Panc1 (cell line): ENCODE results near the gene TMEM88. TPM values are rescaled to one million over a fixed set of nuclear protein-coding genes. Genes with fewer than 3 reads are reported as not detected.

ENCODE experiments used
- ATAC-seq: fragments of 200-7000 bp; cut with Tn5 transposase; 2 replicates; pipeline ENCODE4 v1.9.1; 2020; ENCODE audit warnings: mild to moderate bottlenecking, moderate library complexity
- Bru-seq: library from RNA; stranded (reverse); fragments of 400-500 nt; gene quantifications from one replicate; lab custom pipeline; 2021; lab: Mats Ljungman, UMichigan
- BruChase-seq, 2 experiments: library from RNA; stranded (reverse); fragments of 400-500 nt; gene quantifications; one replicate each; lab custom pipeline; 2021; lab: Mats Ljungman, UMichigan
- BruUV-seq: library from RNA; stranded (reverse); fragments of 400-500 nt; replicated peaks from 2 replicates; lab custom pipeline; 2021; lab: Mats Ljungman, UMichigan
- CTCF ChIA-PET: fragments of 300-600 bp; sonication (Branson Sonifier 250); formaldehyde crosslinking; loops from one replicate; lab custom pipeline; 2022; ENCODE audit warnings: antibody characterized with exemption; lab: Charles Lee
- POLR2A ChIA-PET: fragments of 300-600 bp; sonication (Branson Sonifier 250); formaldehyde crosslinking; loops from one replicate; lab custom pipeline; 2022; ENCODE audit warnings: antibody characterized with exemption; lab: Charles Lee
- DNase-seq: peaks from one replicate; pipeline ENCODE4 v3.0.0-alpha.2; 2010; ENCODE audit warnings: low read depth, low spot score
- H3K27ac ChIP-seq: 2 replicates; pipeline ENCODE4 v1.5.1; 2011; ENCODE audit warnings: mild to moderate bottlenecking, low read length, inconsistent platforms
- H3K27me3 ChIP-seq: fragments of 200-500 bp; sonication (Bioruptor generic); 2 replicates; pipeline ENCODE4 v1.6.0; 2014; ENCODE audit warnings: low read length, inconsistent platforms; ENCODE audit not compliant: control insufficient read depth, insufficient read depth
- H3K36me3 ChIP-seq: fragments of 200-500 bp; sonication (Bioruptor generic); 2 replicates; pipeline ENCODE4 v1.5.1; 2014; ENCODE audit warnings: inconsistent platforms, mild to moderate bottlenecking, low read length, moderate library complexity; ENCODE audit not compliant: control insufficient read depth, insufficient read depth
- H3K4me1 ChIP-seq: 2 replicates; pipeline ENCODE4 v1.5.1; 2011; ENCODE audit warnings: inconsistent platforms, mild to moderate bottlenecking, low read length, moderate library complexity; ENCODE audit not compliant: control insufficient read depth, insufficient read depth
- H3K4me3 ChIP-seq, 2 experiments: 2 replicates each; pipeline ENCODE4 v1.5.1; 2011 to 2012; ENCODE audit warnings: low read depth in 2 of 2, low read length in 2 of 2, mild to moderate bottlenecking in 2 of 2, inconsistent platforms in 1 of 2, moderate library complexity in 1 of 2
- H3K9me3 ChIP-seq: fragments of 200-500 bp; sonication (Bioruptor generic); 2 replicates; pipeline ENCODE4 v1.5.1; 2014; ENCODE audit warnings: low read depth, mild to moderate bottlenecking, inconsistent platforms, low read length, moderate library complexity; ENCODE audit not compliant: control insufficient read depth, insufficient read depth
- POLR2AphosphoS5 ChIP-seq: IDR thresholded peaks from 2 replicates; pipeline ENCODE4 v1.6.1; 2012; ENCODE audit warnings: mild to moderate bottlenecking, low read depth, low read length, moderate library complexity
- SIN3A ChIP-seq: IDR thresholded peaks from 2 replicates; pipeline ENCODE4 v1.6.1; 2012; ENCODE audit warnings: low read depth, mild to moderate bottlenecking, low read length, moderate library complexity, borderline replicate concordance; ENCODE audit not compliant: insufficient read depth
- TCF7L2 ChIP-seq: IDR thresholded peaks from 2 replicates; pipeline ENCODE4 v1.6.1; 2011; ENCODE audit warnings: mild to moderate bottlenecking, low read depth, low read length, inconsistent platforms
- in situ Hi-C: cut with HindIII; loops from 2 replicates; pipeline ENCODE4 v1.10.0; 2016; ENCODE audit warnings: low sequenced_read_pairs, low pct_unique_long_range_greater_than_20kb
- intact Hi-C: fragments of 100-400 bp; cut with micrococcal nuclease; formaldehyde crosslinking; loops from one replicate; pipeline ENCODE4 v1.10.0; 2022; ENCODE audit not compliant: unreplicated experiment
- long read RNA-seq: library from polyadenylated mRNA; unstranded; transcript quantifications from one replicate; pipeline ENCODE4 v2.0.0, GENCODE V29; 2021; ENCODE audit not compliant: unreplicated experiment
- polyA plus RNA-seq: library from polyadenylated mRNA; unstranded; fragments of >200 nt; gene quantifications from one replicate; pipeline ENCODE4 v1.2.1, GENCODE V29; 2012; ENCODE audit warnings: missing spikeins; ENCODE audit not compliant: insufficient read length
- total RNA-seq: library from RNA; stranded (reverse); gene quantifications from one replicate; pipeline ENCODE4 v1.2.1, GENCODE V29; 2021; ENCODE audit not compliant: unreplicated experiment
- TF ChIP-seq, protein P1 (sequence below), 2 experiments: IDR thresholded peaks; 2 replicates each; pipeline ENCODE4 v1.6.1; 2011 to 2012; ENCODE audit warnings: low read depth in 2 of 2, control low read depth in 1 of 2, low read length in 1 of 2, mild to moderate bottlenecking in 1 of 2, moderate library complexity in 1 of 2; ENCODE audit not compliant: insufficient read depth in 1 of 2
- TF ChIP-seq, protein P2 (sequence below): fragments of 450-650 bp; IDR thresholded peaks from 2 replicates; pipeline ENCODE4 v1.5.1; 2017; ENCODE audit warnings: mild to moderate bottlenecking

The TMEM88 gene
- total RNA-seq: 1.6 TPM
- polyA plus RNA-seq: 1.1 TPM
- percentile 49 among the genes with signal in this experiment for Bru-seq, nascent RNA
- percentile 43 among the genes with signal in this experiment for BruChase-seq, experiment 1, labeled RNA remaining after a 2-hour chase
- BruChase-seq, experiment 2, labeled RNA remaining after a 6-hour chase: percentile 33 among the genes with signal in this experiment
- long read RNA-seq: 0 reads

GRCh38 chr17:7854851-7855659 is at the start of gene TMEM88:
Gene TMEM88, plus strand, starts transcription at chr17:7855066. Its CDS starts 9 bp downstream, at chr17:7855075.
- TF ChIP-seq SIN3A (no peak), TCF7L2 (no peak), POLR2AphosphoS5 (no peak)
- TF ChIP-seq, protein P1, sequence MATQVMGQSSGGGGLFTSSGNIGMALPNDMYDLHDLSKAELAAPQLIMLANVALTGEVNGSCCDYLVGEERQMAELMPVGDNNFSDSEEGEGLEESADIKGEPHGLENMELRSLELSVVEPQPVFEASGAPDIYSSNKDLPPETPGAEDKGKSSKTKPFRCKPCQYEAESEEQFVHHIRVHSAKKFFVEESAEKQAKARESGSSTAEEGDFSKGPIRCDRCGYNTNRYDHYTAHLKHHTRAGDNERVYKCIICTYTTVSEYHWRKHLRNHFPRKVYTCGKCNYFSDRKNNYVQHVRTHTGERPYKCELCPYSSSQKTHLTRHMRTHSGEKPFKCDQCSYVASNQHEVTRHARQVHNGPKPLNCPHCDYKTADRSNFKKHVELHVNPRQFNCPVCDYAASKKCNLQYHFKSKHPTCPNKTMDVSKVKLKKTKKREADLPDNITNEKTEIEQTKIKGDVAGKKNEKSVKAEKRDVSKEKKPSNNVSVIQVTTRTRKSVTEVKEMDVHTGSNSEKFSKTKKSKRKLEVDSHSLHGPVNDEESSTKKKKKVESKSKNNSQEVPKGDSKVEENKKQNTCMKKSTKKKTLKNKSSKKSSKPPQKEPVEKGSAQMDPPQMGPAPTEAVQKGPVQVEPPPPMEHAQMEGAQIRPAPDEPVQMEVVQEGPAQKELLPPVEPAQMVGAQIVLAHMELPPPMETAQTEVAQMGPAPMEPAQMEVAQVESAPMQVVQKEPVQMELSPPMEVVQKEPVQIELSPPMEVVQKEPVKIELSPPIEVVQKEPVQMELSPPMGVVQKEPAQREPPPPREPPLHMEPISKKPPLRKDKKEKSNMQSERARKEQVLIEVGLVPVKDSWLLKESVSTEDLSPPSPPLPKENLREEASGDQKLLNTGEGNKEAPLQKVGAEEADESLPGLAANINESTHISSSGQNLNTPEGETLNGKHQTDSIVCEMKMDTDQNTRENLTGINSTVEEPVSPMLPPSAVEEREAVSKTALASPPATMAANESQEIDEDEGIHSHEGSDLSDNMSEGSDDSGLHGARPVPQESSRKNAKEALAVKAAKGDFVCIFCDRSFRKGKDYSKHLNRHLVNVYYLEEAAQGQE (IDR thresholded peaks at IDR 0.05; ENCODE audit: insufficient read depth in 1 of 2, low read depth in 2 of 2, low read length in 1 of 2): no peak
- TF ChIP-seq, protein P2, sequence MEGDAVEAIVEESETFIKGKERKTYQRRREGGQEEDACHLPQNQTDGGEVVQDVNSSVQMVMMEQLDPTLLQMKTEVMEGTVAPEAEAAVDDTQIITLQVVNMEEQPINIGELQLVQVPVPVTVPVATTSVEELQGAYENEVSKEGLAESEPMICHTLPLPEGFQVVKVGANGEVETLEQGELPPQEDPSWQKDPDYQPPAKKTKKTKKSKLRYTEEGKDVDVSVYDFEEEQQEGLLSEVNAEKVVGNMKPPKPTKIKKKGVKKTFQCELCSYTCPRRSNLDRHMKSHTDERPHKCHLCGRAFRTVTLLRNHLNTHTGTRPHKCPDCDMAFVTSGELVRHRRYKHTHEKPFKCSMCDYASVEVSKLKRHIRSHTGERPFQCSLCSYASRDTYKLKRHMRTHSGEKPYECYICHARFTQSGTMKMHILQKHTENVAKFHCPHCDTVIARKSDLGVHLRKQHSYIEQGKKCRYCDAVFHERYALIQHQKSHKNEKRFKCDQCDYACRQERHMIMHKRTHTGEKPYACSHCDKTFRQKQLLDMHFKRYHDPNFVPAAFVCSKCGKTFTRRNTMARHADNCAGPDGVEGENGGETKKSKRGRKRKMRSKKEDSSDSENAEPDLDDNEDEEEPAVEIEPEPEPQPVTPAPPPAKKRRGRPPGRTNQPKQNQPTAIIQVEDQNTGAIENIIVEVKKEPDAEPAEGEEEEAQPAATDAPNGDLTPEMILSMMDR: no peak
- no peak for DNase-seq
- H3K9me3 ChIP-seq: no peaks in the 10 kb centered on the region
- H3K27me3 ChIP-seq: no peaks in the 10 kb centered on the region
- ATAC-seq: no peak
- H3K36me3 ChIP-seq: peaks cover 5% of the 10 kb centered on the region; the same call in 1 of the 2 replicates
- POLR2A ChIA-PET: interaction anchor here (0.6 kb wide), 1 partner anchor 256 kb away, joined by 10 read pairs; no protein-coding TSS in a partner anchor
- no TSS peak for BruUV-seq
- H3K4me1 ChIP-seq: peaks cover 14% of the 10 kb centered on the region
- CTCF ChIA-PET: interaction anchor here (0.6 kb wide), 1 partner anchor 113 kb away, joined by 10 read pairs; no protein-coding TSS in a partner anchor
- intact Hi-C loops: loop anchor here (10.0 kb wide), 1 partner anchor 110 kb away; no protein-coding TSS in a partner anchor
- in situ Hi-C loops: no loop called here
- peak within 1 kb of the TSS; percentile 74 to 79 for H3K4me3 ChIP-seq
- H3K27ac ChIP-seq: peak within 1 kb of the TSS; percentile 97

DNA sequence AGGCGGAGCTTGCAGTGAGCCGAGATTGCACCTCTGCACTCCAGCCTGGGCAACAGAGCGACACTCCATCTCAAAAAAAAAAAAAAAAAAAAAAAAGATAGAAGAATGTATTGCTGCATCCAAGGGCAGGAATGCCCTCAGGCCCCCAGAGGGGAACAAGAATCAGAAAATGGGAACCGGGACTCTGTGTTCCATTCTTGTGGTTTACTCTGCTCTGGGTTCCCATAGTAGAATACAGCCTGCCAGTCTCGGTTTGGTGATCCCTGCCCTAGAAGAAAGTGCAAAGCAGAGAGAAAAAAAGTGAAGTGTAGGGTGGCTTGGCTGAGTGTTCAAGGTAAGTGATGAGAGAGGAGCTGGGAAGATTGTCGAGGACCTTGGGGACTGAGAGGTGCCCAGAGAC is 48.3 kb upstream of the TMEM88 start:
- no peak for DNase-seq
- CTCF ChIA-PET: no interaction called here
- ATAC-seq: no peak

More for the DNA sequence above, 48.3 kb upstream of the TMEM88 start:
- Histone ChIP-seq H3K27ac (no peak overlapping the region), H3K27me3 (no peaks in the 10 kb centered on the region), H3K4me3 (no peak overlapping the region), H3K4me1 (no peaks in the 10 kb centered on the region; the same call in 1 of the 2 replicates), H3K9me3 (no peaks in the 10 kb centered on the region), H3K36me3 (no peaks in the 10 kb centered on the region)
- in situ Hi-C loops: no loop called here
- BruUV-seq: no TSS peak
- POLR2A ChIA-PET: no interaction called here
- intact Hi-C loops: no loop called here
- TF ChIP-seq, protein P2: no peak
- TF ChIP-seq SIN3A (no peak), POLR2AphosphoS5 (no peak), TCF7L2 (no peak)
- TF ChIP-seq, protein P1 (IDR thresholded peaks at IDR 0.05; ENCODE audit: insufficient read depth in 1 of 2, low read depth in 2 of 2, low read length in 1 of 2): no peak
